Neural cell (in vitro differentiated cells): ENCODE results near the gene SRD5A1. TPM values are rescaled to one million over a fixed set of nuclear protein-coding genes. Genes with fewer than 3 reads are reported as not detected.

Experiments used
- H2AFZ ChIP-seq: fragments of 200-600, 300-800 bp; sonication (generic), shearing (Covaris generic); 2 replicates; pipeline ENCODE4 v1.6.0; 2014; ENCODE audit warnings: low read depth, mild to moderate bottlenecking, antibody characterized with exemption, low read length, moderate library complexity
- H3F3A ChIP-seq: fragments of 200-600 bp; shearing (Covaris generic); 2 replicates; pipeline ENCODE4 v1.6.1; 2016; ENCODE audit warnings: mild to moderate bottlenecking, moderate library complexity, mixed read lengths, antibody characterized with exemption, low read length; ENCODE audit not compliant: insufficient read depth, poor library complexity, severe bottlenecking
- H3K27ac ChIP-seq: fragments of 200-600, 300-800 bp; sonication (generic), shearing (Covaris generic); 2 replicates; pipeline ENCODE4 v1.5.1; 2014; ENCODE audit warnings: mild to moderate bottlenecking, low read length, moderate library complexity
- H3K27me3 ChIP-seq: fragments of 300-800, 200-600 bp; sonication (generic), shearing (Covaris generic); 2 replicates; pipeline ENCODE4 v1.6.0; 2014; ENCODE audit warnings: mild to moderate bottlenecking, low read depth, low read length, moderate library complexity; ENCODE audit not compliant: insufficient read depth
- H3K36me3 ChIP-seq: fragments of 300-800, 200-600 bp; sonication (generic), shearing (Covaris generic); 2 replicates; pipeline ENCODE4 v1.5.1; 2014; ENCODE audit warnings: mild to moderate bottlenecking, antibody characterized with exemption, low read length, moderate library complexity; ENCODE audit not compliant: insufficient read depth
- H3K4me2 ChIP-seq: fragments of 300-800, 200-600 bp; sonication (generic), shearing (Covaris generic); 2 replicates; pipeline ENCODE4 v1.6.0; 2014; ENCODE audit warnings: mild to moderate bottlenecking, low read length
- H3K4me3 ChIP-seq: fragments of 300-800, 200-600 bp; sonication (generic), shearing (Covaris generic); 2 replicates; pipeline ENCODE4 v1.5.1; 2014; ENCODE audit warnings: mild to moderate bottlenecking, low read length, moderate library complexity
- H3K79me2 ChIP-seq: fragments of 200-600 bp; shearing (Covaris generic); replicated peaks from 2 replicates; pipeline ENCODE4 v1.6.0; 2014; ENCODE audit warnings: mild to moderate bottlenecking, low read length, moderate library complexity; ENCODE audit not compliant: insufficient read depth
- H3K9ac ChIP-seq: fragments of 300-800, 200-600 bp; sonication (generic), shearing (Covaris generic); 2 replicates; pipeline ENCODE4 v1.6.1; 2016; ENCODE audit warnings: mild to moderate bottlenecking, low read length, mixed read lengths
- H3K9me2 ChIP-seq: fragments of 200-600 bp; shearing (Covaris generic); 2 replicates; pipeline ENCODE4 v1.6.1; 2016; ENCODE audit warnings: mild to moderate bottlenecking, low read length, mixed read lengths; ENCODE audit not compliant: insufficient read depth
- H3K9me3 ChIP-seq: fragments of 200-600, 300-800 bp; sonication (generic), shearing (Covaris generic); 2 replicates; pipeline ENCODE4 v1.6.1; 2016; ENCODE audit warnings: mild to moderate bottlenecking, mixed run types, low read length, moderate library complexity, mixed read lengths
- H4K20me1 ChIP-seq: fragments of 200-600 bp; shearing (Covaris generic); 2 replicates; pipeline ENCODE4 v1.6.1; 2016; ENCODE audit warnings: mild to moderate bottlenecking, mixed run types; ENCODE audit not compliant: insufficient read depth
- CTCF ChIP-seq: fragments of 450-650 bp; IDR thresholded peaks from 2 replicates; pipeline ENCODE4 v1.5.1; 2014; ENCODE audit warnings: antibody characterized with exemption, mild to moderate bottlenecking, moderate library complexity; ENCODE audit not compliant: poor library complexity, severe bottlenecking
- EP300 ChIP-seq: fragments of 450-650 bp; conservative IDR thresholded peaks from 2 replicates; pipeline ENCODE4 v1.6.1; 2014; ENCODE audit warnings: antibody characterized with exemption, mild to moderate bottlenecking, moderate library complexity; ENCODE audit not compliant: poor library complexity, severe bottlenecking
- EZH2 ChIP-seq: fragments of 200-600, 300-800 bp; shearing (Covaris generic), sonication (generic); IDR thresholded peaks from 2 replicates; pipeline ENCODE4 v1.6.1; 2014; ENCODE audit warnings: antibody characterized with exemption, low read length, borderline replicate concordance, mild to moderate bottlenecking; ENCODE audit not compliant: insufficient read depth, poor library complexity, severe bottlenecking
- MXI1 ChIP-seq: fragments of 450-650 bp; conservative IDR thresholded peaks from 2 replicates; pipeline ENCODE4 v1.6.1; 2014; ENCODE audit warnings: antibody characterized with exemption, mild to moderate bottlenecking; ENCODE audit not compliant: poor library complexity, severe bottlenecking
- POLR2AphosphoS5 ChIP-seq: IDR thresholded peaks from 2 replicates; pipeline ENCODE4 v1.6.1; 2012
- RAD21 ChIP-seq: fragments of 450-650 bp; conservative IDR thresholded peaks from 2 replicates; pipeline ENCODE4 v1.6.1; 2014; ENCODE audit warnings: antibody characterized with exemption, mild to moderate bottlenecking, moderate library complexity
- REST ChIP-seq: IDR thresholded peaks from 2 replicates; pipeline ENCODE4 v1.6.1; 2012; ENCODE audit warnings: borderline replicate concordance
- SMC3 ChIP-seq: fragments of 450-650 bp; conservative IDR thresholded peaks from 2 replicates; pipeline ENCODE4 v1.6.1; 2014; ENCODE audit warnings: antibody characterized with exemption, mild to moderate bottlenecking, moderate library complexity; ENCODE audit not compliant: poor library complexity
- TAF1 ChIP-seq: IDR thresholded peaks from 2 replicates; pipeline ENCODE4 v1.6.1; 2012; ENCODE audit warnings: low read depth
- polyA plus RNA-seq: library from polyadenylated mRNA; depleted of rRNA; stranded (reverse); fragments of >200 nt; gene quantifications from 2 replicates; pipeline ENCODE4 v1.2.3, GENCODE V29; 2014

The SRD5A1 gene
- polyA plus RNA-seq, 1 donor from 2014 or later: 122 TPM

- Histone ChIP-seq H3K9ac (no peak overlapping the region), H3K27me3 (no peaks in the 10 kb centered on the region), H3K4me2 (no peak overlapping the region), H3F3A (no peaks in the 10 kb centered on the region), H3K27ac (no peak overlapping the region), H3K36me3 (no peaks in the 10 kb centered on the region), H3K79me2 (peaks cover 11% of the 10 kb centered on the region), H4K20me1 (no peaks in the 10 kb centered on the region), H3K9me3 (no peaks in the 10 kb centered on the region), H3K9me2 (no peaks in the 10 kb centered on the region), H3K4me3 (no peak overlapping the region), H2AFZ (no peak overlapping the region)
- TF ChIP-seq EP300 (no peak), EZH2 (no peak), TAF1 (no peak)
These were observed 5.0 kb downstream of the SRD5A1 start for GRCh38 chr5:6638236-6638635.

- H2AFZ ChIP-seq: no peak overlapping the region
- no peaks in the 10 kb centered on the region for H3F3A ChIP-seq
- TF ChIP-seq SMC3 (no peak), RAD21 (no peak), EZH2 (no peak), REST (no peak), CTCF (no peak), MXI1 (no peak), EP300 (no peak), TAF1 (no peak), POLR2AphosphoS5 (no peak)
- H3K9me2 ChIP-seq: no peaks in the 10 kb centered on the region
- H3K9me3 ChIP-seq: no peaks in the 10 kb centered on the region
- H3K4me3 ChIP-seq: no peak overlapping the region
- no peaks in the 10 kb centered on the region for H3K79me2 ChIP-seq
- H4K20me1 ChIP-seq: no peaks in the 10 kb centered on the region
- H3K9ac ChIP-seq: no peak overlapping the region
- H3K27ac ChIP-seq: no peak overlapping the region
- no peak overlapping the region for H3K4me2 ChIP-seq
- no peaks in the 10 kb centered on the region for H3K36me3 ChIP-seq
- H3K27me3 ChIP-seq: no peaks in the 10 kb centered on the region
These were observed 9.4 kb downstream of the SRD5A1 start for GRCh38 chr5:6642655-6643054.

GRCh38 chr5:6644794-6645241 is 11.6 kb downstream of the SRD5A1 start:
- H3K9ac ChIP-seq: no peak overlapping the region
- H3K79me2 ChIP-seq: no peaks in the 10 kb centered on the region
- H3K9me2 ChIP-seq: no peaks in the 10 kb centered on the region
- no peak overlapping the region for H3K4me2 ChIP-seq
- no peaks in the 10 kb centered on the region for H3K9me3 ChIP-seq
- H3K27ac ChIP-seq: no peak overlapping the region
- no peak overlapping the region for H2AFZ ChIP-seq
- H3K36me3 ChIP-seq: no peaks in the 10 kb centered on the region
- TF ChIP-seq SMC3 (no peak), EP300 (no peak), RAD21 (no peak), CTCF (no peak), MXI1 (no peak), REST (no peak), EZH2 (no peak), TAF1 (no peak), POLR2AphosphoS5 (no peak)
- no peak overlapping the region for H3K4me3 ChIP-seq
- no peaks in the 10 kb centered on the region for H3F3A ChIP-seq
- H4K20me1 ChIP-seq: no peaks in the 10 kb centered on the region
- no peaks in the 10 kb centered on the region for H3K27me3 ChIP-seq
